ENCODE results near the gene C6orf141.

C6orf141 gene

DNA sequence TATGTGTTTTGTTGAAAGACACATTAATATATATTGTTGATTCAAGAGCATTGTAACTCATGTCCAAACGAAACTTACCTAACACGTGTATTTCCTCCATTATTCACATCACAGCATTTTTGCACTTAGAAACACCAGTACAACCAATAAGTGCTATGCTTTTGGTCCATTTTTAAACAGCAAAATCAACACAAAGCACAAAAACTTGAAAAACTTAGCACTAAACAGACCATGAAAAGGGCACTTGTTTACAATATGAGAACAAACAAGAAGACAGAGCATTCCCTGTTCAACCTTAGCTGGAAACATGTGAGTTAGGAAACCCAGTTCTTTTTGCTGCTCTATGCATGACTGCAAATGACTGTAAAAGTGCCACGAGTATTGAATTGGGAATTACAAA is 41.1 kb upstream of the C6orf141 start:
- no peak overlapping the region for H3K4me3 ChIP-seq (replicated peaks; ENCODE audit: insufficient read depth, low read length)
- DNase-seq (ENCODE audit: low read depth in 1 of 2, low spot score in 1 of 2): no peak
- no peak for TF ChIP-seq POLR2AphosphoS5 (IDR thresholded peaks at IDR 0.05; ENCODE audit: low read depth)
- TF ChIP-seq, protein P1, sequence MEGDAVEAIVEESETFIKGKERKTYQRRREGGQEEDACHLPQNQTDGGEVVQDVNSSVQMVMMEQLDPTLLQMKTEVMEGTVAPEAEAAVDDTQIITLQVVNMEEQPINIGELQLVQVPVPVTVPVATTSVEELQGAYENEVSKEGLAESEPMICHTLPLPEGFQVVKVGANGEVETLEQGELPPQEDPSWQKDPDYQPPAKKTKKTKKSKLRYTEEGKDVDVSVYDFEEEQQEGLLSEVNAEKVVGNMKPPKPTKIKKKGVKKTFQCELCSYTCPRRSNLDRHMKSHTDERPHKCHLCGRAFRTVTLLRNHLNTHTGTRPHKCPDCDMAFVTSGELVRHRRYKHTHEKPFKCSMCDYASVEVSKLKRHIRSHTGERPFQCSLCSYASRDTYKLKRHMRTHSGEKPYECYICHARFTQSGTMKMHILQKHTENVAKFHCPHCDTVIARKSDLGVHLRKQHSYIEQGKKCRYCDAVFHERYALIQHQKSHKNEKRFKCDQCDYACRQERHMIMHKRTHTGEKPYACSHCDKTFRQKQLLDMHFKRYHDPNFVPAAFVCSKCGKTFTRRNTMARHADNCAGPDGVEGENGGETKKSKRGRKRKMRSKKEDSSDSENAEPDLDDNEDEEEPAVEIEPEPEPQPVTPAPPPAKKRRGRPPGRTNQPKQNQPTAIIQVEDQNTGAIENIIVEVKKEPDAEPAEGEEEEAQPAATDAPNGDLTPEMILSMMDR (IDR thresholded peaks at IDR 0.05; ENCODE audit: insufficient read depth, low read length): no peak
- H3K27ac ChIP-seq (replicated peaks): no peak overlapping the region
- no peaks in the 10 kb centered on the region for H3K27me3 ChIP-seq (ENCODE audit: insufficient read depth, poor library complexity, severe bottlenecking)

DNA sequence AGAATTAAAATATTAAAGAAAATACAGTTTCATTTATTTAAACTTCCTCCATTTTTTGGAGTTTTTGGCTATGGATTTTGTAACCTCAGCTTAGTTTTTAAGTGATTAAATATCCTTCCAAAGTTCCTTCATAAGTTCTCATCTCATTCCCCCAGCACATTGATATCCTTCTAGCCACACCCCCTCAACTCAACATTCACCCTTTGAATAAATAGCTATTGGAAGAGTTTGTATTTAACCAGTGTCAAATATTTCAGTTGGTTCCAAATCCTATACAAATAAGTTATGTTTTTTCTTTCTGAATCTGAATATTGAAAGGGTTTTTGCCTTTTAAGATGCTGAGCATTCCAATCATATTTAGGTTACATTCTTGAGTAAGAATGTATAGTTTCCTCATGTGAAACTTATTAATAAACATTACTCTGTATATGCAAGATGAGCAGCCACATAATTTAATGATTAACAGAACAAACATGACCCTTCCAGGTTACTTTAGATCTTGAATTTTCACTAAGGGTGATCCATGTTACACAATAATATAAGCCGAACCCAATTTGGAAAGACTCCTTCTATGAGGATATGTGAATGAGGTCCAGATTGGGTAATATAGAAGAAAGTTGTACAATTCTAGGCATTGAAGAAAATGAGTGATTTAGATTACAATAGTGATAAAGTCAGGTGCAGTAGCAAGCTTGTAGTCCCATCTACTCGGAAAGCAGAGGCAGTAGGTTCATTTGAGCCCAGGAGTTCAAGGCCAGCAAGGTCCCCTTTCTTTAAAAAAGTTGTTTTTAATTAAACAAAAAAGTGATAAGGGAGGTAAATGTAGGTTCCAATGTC is 37.1 kb upstream of the C6orf141 start:
- Histone ChIP-seq H3K27ac (replicated peaks) (no peak overlapping the region), H3K4me3 (replicated peaks; ENCODE audit: insufficient read depth, low read length) (no peak overlapping the region), H3K27me3 (ENCODE audit: insufficient read depth, poor library complexity, severe bottlenecking) (no peaks in the 10 kb centered on the region)
- no peak for DNase-seq (ENCODE audit: low read depth in 1 of 2, low spot score in 1 of 2)
- TF ChIP-seq GABPA (IDR thresholded peaks at IDR 0.05; ENCODE audit: low read depth) (no peak), SPI1 (IDR thresholded peaks at IDR 0.05; ENCODE audit: borderline replicate concordance, low read depth) (no peak), POLR2AphosphoS5 (IDR thresholded peaks at IDR 0.05; ENCODE audit: low read depth) (no peak)
- TF ChIP-seq, protein P1 (IDR thresholded peaks at IDR 0.05; ENCODE audit: insufficient read depth, low read length): no peak
- TF ChIP-seq, protein P2, sequence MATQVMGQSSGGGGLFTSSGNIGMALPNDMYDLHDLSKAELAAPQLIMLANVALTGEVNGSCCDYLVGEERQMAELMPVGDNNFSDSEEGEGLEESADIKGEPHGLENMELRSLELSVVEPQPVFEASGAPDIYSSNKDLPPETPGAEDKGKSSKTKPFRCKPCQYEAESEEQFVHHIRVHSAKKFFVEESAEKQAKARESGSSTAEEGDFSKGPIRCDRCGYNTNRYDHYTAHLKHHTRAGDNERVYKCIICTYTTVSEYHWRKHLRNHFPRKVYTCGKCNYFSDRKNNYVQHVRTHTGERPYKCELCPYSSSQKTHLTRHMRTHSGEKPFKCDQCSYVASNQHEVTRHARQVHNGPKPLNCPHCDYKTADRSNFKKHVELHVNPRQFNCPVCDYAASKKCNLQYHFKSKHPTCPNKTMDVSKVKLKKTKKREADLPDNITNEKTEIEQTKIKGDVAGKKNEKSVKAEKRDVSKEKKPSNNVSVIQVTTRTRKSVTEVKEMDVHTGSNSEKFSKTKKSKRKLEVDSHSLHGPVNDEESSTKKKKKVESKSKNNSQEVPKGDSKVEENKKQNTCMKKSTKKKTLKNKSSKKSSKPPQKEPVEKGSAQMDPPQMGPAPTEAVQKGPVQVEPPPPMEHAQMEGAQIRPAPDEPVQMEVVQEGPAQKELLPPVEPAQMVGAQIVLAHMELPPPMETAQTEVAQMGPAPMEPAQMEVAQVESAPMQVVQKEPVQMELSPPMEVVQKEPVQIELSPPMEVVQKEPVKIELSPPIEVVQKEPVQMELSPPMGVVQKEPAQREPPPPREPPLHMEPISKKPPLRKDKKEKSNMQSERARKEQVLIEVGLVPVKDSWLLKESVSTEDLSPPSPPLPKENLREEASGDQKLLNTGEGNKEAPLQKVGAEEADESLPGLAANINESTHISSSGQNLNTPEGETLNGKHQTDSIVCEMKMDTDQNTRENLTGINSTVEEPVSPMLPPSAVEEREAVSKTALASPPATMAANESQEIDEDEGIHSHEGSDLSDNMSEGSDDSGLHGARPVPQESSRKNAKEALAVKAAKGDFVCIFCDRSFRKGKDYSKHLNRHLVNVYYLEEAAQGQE (IDR thresholded peaks at IDR 0.05; ENCODE audit: insufficient replicate concordance, low read depth): no peak

DNA sequence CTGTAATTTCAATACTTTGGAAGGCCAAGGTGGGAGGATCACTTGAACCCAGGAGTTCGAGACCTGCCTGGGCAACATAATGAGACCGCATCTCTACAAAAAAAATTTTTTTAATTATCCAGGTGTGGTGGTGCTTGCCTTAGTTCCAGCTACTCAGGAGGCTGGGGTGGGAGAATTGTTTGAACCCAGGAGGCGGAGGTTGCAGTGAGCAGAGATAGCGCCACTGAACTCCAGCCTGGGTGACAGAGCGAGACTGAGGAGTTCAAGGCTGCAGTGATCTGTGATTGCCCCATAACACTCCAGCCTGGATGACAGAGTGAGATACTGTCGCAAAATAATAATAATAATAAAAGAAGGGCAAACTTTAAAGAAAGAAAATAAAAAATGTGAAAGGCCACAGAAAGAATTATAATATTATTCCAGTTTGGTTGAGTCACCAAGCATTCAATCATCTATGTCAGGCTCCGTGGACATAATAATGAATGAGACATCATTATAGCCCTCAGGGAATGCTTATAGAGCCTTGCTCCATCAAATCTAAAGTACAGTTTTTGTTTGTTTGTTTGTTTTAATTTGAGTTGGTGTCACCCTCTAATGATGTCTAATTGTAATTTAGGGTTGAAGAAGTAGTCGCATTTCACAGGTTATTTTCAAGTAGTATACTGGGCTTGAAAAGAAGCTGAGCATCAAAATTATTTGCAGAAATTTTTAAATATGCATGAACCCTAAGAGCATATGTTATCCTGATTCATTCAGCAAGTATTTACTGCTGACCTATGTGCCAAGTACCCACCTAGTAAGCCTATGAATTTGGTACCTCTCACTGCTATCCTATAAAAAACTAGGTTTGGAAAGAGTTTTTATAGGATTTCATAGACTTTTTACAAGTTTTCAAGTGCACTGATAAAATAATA is 35.6 kb upstream of the C6orf141 start:
- no peak overlapping the region for H3K27ac ChIP-seq (replicated peaks)
- no peak overlapping the region for H3K4me3 ChIP-seq (replicated peaks; ENCODE audit: insufficient read depth, low read length)
- no peak for DNase-seq (ENCODE audit: low read depth in 1 of 2, low spot score in 1 of 2)
- TF ChIP-seq, protein P2 (IDR thresholded peaks at IDR 0.05; ENCODE audit: insufficient replicate concordance, low read depth): no peak
- TF ChIP-seq GABPA (IDR thresholded peaks at IDR 0.05; ENCODE audit: low read depth): no peak
- TF ChIP-seq, protein P1 (IDR thresholded peaks at IDR 0.05; ENCODE audit: insufficient read depth, low read length): no peak
- no peak for TF ChIP-seq POLR2AphosphoS5 (IDR thresholded peaks at IDR 0.05; ENCODE audit: low read depth)
- TF ChIP-seq SPI1 (IDR thresholded peaks at IDR 0.05; ENCODE audit: borderline replicate concordance, low read depth): no peak
- no peaks in the 10 kb centered on the region for H3K27me3 ChIP-seq (ENCODE audit: insufficient read depth, poor library complexity, severe bottlenecking)

All from HL-60 (cell line).